IMR-90 (cell line): ENCODE results near the gene ADGRV1. TPM values are rescaled to one million over a fixed set of nuclear protein-coding genes. Genes with fewer than 3 reads are reported as not detected.

Experiments
- ATAC-seq: fragments of 200-7000 bp; cut with Tn5 transposase; 2 replicates; pipeline ENCODE4 v1.9.1; 2020; ENCODE audit warnings: low read depth, mild to moderate bottlenecking, moderate library complexity
- BruUV-seq: library from RNA; stranded (reverse); fragments of 400-500 nt; replicated peaks from 2 replicates; lab custom pipeline; 2021; lab: Mats Ljungman, UMichigan
- CTCF ChIA-PET: fragments of 300-600 bp; formaldehyde crosslinking; extraction: SDS; loops from one replicate; lab custom pipeline; 2021; ENCODE audit warnings: antibody characterized with exemption; lab: Yijun Ruan, JAX
- POLR2A ChIA-PET: fragments of 300-600 bp; sonication (Branson Sonifier 250); formaldehyde crosslinking; loops from one replicate; lab custom pipeline; 2022; ENCODE audit warnings: antibody characterized with exemption; ENCODE audit not compliant: unreplicated experiment; lab: Charles Lee
- DNase-seq: peaks from one replicate; pipeline ENCODE4 v3.0.0; 2013
- H2AFZ ChIP-seq: replicated peaks from 2 replicates; pipeline ENCODE3; 2013; ENCODE audit warnings: low read length, mild to moderate bottlenecking; ENCODE audit not compliant: poor library complexity
- H2AK5ac ChIP-seq: 2 replicates; pipeline ENCODE4 v1.6.1; 2013; ENCODE audit warnings: low read depth, low read length, inconsistent platforms
- H2AK9ac ChIP-seq: replicated peaks from 2 replicates; pipeline ENCODE3; 2013; ENCODE audit warnings: mild to moderate bottlenecking, low read depth, low read length, moderate library complexity; ENCODE audit not compliant: poor library complexity
- H2BK120ac ChIP-seq: 2 replicates; pipeline ENCODE4 v1.6.1; 2013; ENCODE audit warnings: low read depth, low read length, inconsistent platforms
- H2BK15ac ChIP-seq: 3 replicates; pipeline ENCODE4 v1.6.1; 2013; ENCODE audit warnings: low read depth, low read length, inconsistent platforms
- H2BK20ac ChIP-seq: 2 replicates; pipeline ENCODE4 v1.6.1; 2013; ENCODE audit warnings: low read depth, mild to moderate bottlenecking, inconsistent platforms, low read length, moderate library complexity
- H2BK5ac ChIP-seq: 2 replicates; pipeline ENCODE4 v1.6.1; 2013; ENCODE audit warnings: mild to moderate bottlenecking, low read depth, low read length, inconsistent platforms; ENCODE audit not compliant: poor library complexity, severe bottlenecking
- H3K14ac ChIP-seq: replicated peaks from 2 replicates; pipeline ENCODE4 v1.6.1; 2013; ENCODE audit warnings: low read depth, low read length, inconsistent platforms
- H3K18ac ChIP-seq: 2 replicates; pipeline ENCODE4 v1.6.1; 2013; ENCODE audit warnings: low read depth, low read length, control low read depth
- H3K23ac ChIP-seq: 2 replicates; pipeline ENCODE4 v1.6.1; 2013; ENCODE audit warnings: low read depth, low read length, inconsistent platforms
- H3K27ac ChIP-seq: 2 replicates; pipeline ENCODE4 v1.5.1; 2013; ENCODE audit warnings: mild to moderate bottlenecking, control low read depth, low read length; ENCODE audit not compliant: insufficient read depth
- H3K27me3 ChIP-seq: 2 replicates; pipeline ENCODE4 v1.6.1; 2013; ENCODE audit warnings: low read length; ENCODE audit not compliant: control insufficient read depth, insufficient read depth
- H3K36me3 ChIP-seq: 2 replicates; pipeline ENCODE4 v1.6.1; 2013; ENCODE audit warnings: low read length, mixed read lengths; ENCODE audit not compliant: control insufficient read depth, insufficient read depth
- H3K4ac ChIP-seq: 2 replicates; pipeline ENCODE4 v1.6.1; 2013; ENCODE audit warnings: low read depth, low read length, inconsistent platforms
- H3K4me1 ChIP-seq: 2 replicates; pipeline ENCODE4 v1.6.1; 2013; ENCODE audit warnings: low read length, mixed read lengths; ENCODE audit not compliant: control insufficient read depth, insufficient read depth
- H3K4me2 ChIP-seq: 2 replicates; pipeline ENCODE4 v1.6.1; 2013; ENCODE audit warnings: low read depth, mild to moderate bottlenecking, control low read depth, low read length, moderate library complexity
- H3K4me3 ChIP-seq: 2 replicates; pipeline ENCODE4 v1.5.1; 2013; ENCODE audit warnings: low read depth, mild to moderate bottlenecking, control low read depth, low read length, moderate library complexity; ENCODE audit not compliant: insufficient read depth
- H3K56ac ChIP-seq: 2 replicates; pipeline ENCODE4 v1.6.1; 2013; ENCODE audit warnings: low read length, inconsistent platforms; ENCODE audit not compliant: insufficient read depth; ENCODE audit errors: extremely low read depth
- H3K79me1 ChIP-seq, 2 experiments: 2 replicates each; pipeline ENCODE4 v1.6.1; 2013; ENCODE audit warnings: low read length in 2 of 2, inconsistent platforms in 1 of 2, low read depth in 1 of 2
- H3K9ac ChIP-seq: 2 replicates; pipeline ENCODE4 v1.6.1; 2013; ENCODE audit warnings: low read depth, low read length, control low read depth
- H3K9me1 ChIP-seq: 2 replicates; pipeline ENCODE4 v1.6.1; 2013; ENCODE audit warnings: low read length, inconsistent platforms; ENCODE audit not compliant: insufficient read depth
- H3K9me3 ChIP-seq: 2 replicates; pipeline ENCODE4 v1.6.1; 2013; ENCODE audit warnings: low read length; ENCODE audit not compliant: control insufficient read depth, insufficient read depth
- H4K20me1 ChIP-seq: 2 replicates; pipeline ENCODE4 v1.6.1; 2013; ENCODE audit warnings: low read length, inconsistent platforms; ENCODE audit not compliant: insufficient read depth
- H4K5ac ChIP-seq: 2 replicates; pipeline ENCODE4 v1.6.1; 2013; ENCODE audit warnings: mild to moderate bottlenecking, low read depth, low read length, control low read depth
- H4K8ac ChIP-seq, 2 experiments: 2 replicates each; pipeline ENCODE4 v1.6.1; 2013; ENCODE audit warnings: low read depth in 2 of 2, low read length in 2 of 2, control low read depth in 1 of 2, inconsistent platforms in 1 of 2
- H4K91ac ChIP-seq: 2 replicates; pipeline ENCODE4 v1.6.1; 2013; ENCODE audit warnings: low read depth, low read length, inconsistent platforms; ENCODE audit not compliant: insufficient read depth
- FOS ChIP-seq: fragments of 150-350 bp; IDR thresholded peaks from 2 replicates; pipeline ENCODE4 v1.6.1; 2016; ENCODE audit warnings: low read depth, low read length
- NFE2L2 ChIP-seq: fragments of 150-350 bp; IDR thresholded peaks from 2 replicates; pipeline ENCODE4 v1.6.1; 2016; ENCODE audit warnings: low read depth, mild to moderate bottlenecking, low read length
- RAD21 ChIP-seq: IDR thresholded peaks from 2 replicates; pipeline ENCODE4 v1.6.1; 2012; ENCODE audit warnings: low read length, improper control_type of control experiment
- RCOR1 ChIP-seq: IDR thresholded peaks from 2 replicates; pipeline ENCODE4 v1.6.1; 2012; ENCODE audit warnings: mild to moderate bottlenecking, low read length, improper control_type of control experiment; ENCODE audit not compliant: insufficient replicate concordance
- SMC3 ChIP-seq: fragments of 150-350 bp; IDR thresholded peaks from 2 replicates; pipeline ENCODE4 v1.6.1; 2016; ENCODE audit warnings: low read depth, mild to moderate bottlenecking, antibody characterized with exemption, low read length, moderate library complexity
- WGBS, 2 experiments: methylation state at CpG; one replicate each; pipeline versions ENCODE4 v1.1.5 to v1.1.7; 2013; ENCODE audit warnings: missing lambda C conversion rate in 2 of 2; ENCODE audit not compliant: insufficient read length in 1 of 2; ENCODE audit errors: extremely low coverage in 2 of 2; 5-methylcytosine and 5-hydroxymethylcytosine counted together
- dilution Hi-C: fragments of 300-500 bp; cut with HindIII; formaldehyde crosslinking; loops from one replicate; pipeline ENCODE4 v1.14.3; 2018; ENCODE audit warnings: low sequenced_read_pairs; ENCODE audit not compliant: unreplicated experiment
- in situ Hi-C: fragments of 300-500 bp; cut with MboI; formaldehyde crosslinking; loops from 3 replicates; pipeline ENCODE4 v1.14.3; 2019; ENCODE audit warnings: low sequenced_read_pairs, inconsistent platforms, mixed read lengths
- intact Hi-C: fragments of 100-400 bp; cut with micrococcal nuclease; formaldehyde crosslinking; loops from 2 replicates; pipeline ENCODE4 v1.10.0; 2022
- polyA plus RNA-seq, 3 experiments: library from polyadenylated mRNA; depleted of rRNA; stranded (reverse); fragments of >200 nt; gene quantifications; 2 replicates each; pipeline ENCODE4 v1.2.3, GENCODE V29; 2012; ENCODE audit warnings: low replicate concordance in 1 of 3
- total RNA-seq: library from RNA; depleted of rRNA; stranded (reverse); fragments of >200 nt; gene quantifications from 2 replicates; pipeline ENCODE4 v1.2.3, GENCODE V29; 2012

ADGRV1 gene
- total and polyA plus RNA-seq, 2 of the 4 experiments (the other 2 are of a cell fraction), result under 0.01 TPM; not detected in 1

DNA sequence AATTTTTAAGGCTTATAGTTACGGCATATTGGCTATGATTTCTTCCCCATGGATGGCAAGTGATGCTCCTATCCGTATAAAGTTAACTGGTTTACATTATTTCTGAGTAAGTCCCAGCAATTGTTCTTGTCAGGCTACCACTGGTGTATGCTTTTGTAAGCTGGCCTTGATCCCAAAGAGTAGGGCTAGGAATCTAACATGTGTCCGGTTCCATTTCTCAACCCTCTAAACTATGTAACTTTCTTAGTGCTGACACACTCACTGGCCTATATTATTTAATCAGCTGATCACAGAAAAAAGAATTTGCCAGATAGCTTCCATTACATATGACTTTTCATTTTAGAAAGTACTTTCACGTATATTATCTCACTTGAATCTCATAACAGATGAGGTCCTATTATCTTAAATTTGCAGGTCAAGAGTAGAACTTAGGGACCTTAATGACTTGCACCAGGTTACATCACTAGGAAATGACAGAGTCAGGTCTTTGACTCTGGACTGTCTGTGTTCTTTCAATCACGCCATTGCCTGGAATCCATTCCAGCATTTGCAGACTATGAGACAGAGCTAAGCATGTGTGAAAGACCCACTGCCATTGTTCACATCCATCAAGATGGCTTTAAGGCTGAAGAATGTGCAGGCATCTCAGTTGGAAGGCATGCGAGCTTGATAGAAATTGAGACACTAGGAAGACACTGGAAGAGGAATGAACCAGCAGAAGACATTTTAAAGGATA is 461.6 kb downstream of the ADGRV1 start:
- POLR2A ChIA-PET, result no interaction called here
- Histone ChIP-seq H2AK9ac (no peak overlapping the region), H3K27me3 (no peaks in the 10 kb centered on the region), H3K36me3 (no peaks in the 10 kb centered on the region), H4K20me1 (no peaks in the 10 kb centered on the region), H2BK5ac (peak overlapping the region; percentile 74), H3K23ac (no peak overlapping the region), H3K18ac (0 out of 2 replicates have a peak overlapping the region, but pooled peaks have one; percentile 13), H2BK15ac (no peak overlapping the region), H3K9ac (no peak overlapping the region), H3K9me3 (no peaks in the 10 kb centered on the region), H3K4me3 (no peak overlapping the region), H3K27ac (no peak overlapping the region), H4K5ac (no peak overlapping the region), H3K14ac (no peak overlapping the region), H4K91ac (no peak overlapping the region; the same call in 1 of the 2 replicates), H2BK20ac (peak overlapping the region; percentile 46; the same call in 1 of the 2 replicates), H4K8ac (no peak overlapping the region), H2AK5ac (no peak overlapping the region), H3K4me2 (no peak overlapping the region; the same call in 1 of the 2 replicates), H3K56ac (no peak overlapping the region), H3K4ac (peak overlapping the region; percentile 11; the same call in 1 of the 2 replicates), H2BK120ac (no peak overlapping the region), H3K4me1 (peaks cover 5% of the 10 kb centered on the region), H2AFZ (no peak overlapping the region), H3K79me1 (no peaks in the 10 kb centered on the region), H3K9me1 (peaks cover 3% of the 10 kb centered on the region; the same call in 1 of the 2 replicates)
- dilution Hi-C loops (no loop called here), in situ Hi-C loops (no loop called here), intact Hi-C loops (no loop called here)
- peak; percentile 56 for ATAC-seq
- 0% methylated on average over 1 of the region's 6 CpGs; no CpG with 5 or more reads in 1 of the 2 experiments for WGBS, 2 experiments
- no peak for TF ChIP-seq SMC3
- 0 out of 2 replicates have a peak, but pooled peaks have one; percentile 4 for TF ChIP-seq FOS
- TF ChIP-seq RAD21, result no peak
- no peak for TF ChIP-seq RCOR1
- TF ChIP-seq NFE2L2, result no peak
- no TSS peak for BruUV-seq
- peak; percentile 63 for DNase-seq
- CTCF ChIA-PET, result interaction anchor here (0.8 kb wide), 1 partner anchor 365 kb away, joined by 3 read pairs; no protein-coding TSS in a partner anchor
